ENCODE measurements around the gene RPGRIP1L.
"Not testable (repeated sequence)": the region's sequence is repeated elsewhere in the genome, so short reads cannot be mapped to it uniquely, and the experiment has no call there.

The RPGRIP1L gene

GRCh38 chr16:53711390-53711789 is 7.7 kb upstream of the RPGRIP1L start:
- no peaks in the 10 kb centered on the region for H3K27me3 ChIP-seq (replicated peaks)
- no peak overlapping the region for H3K4me3 ChIP-seq (ENCODE audit: low read depth, low read length)
- DNase-seq = no peak
- TF ChIP-seq CTCF (IDR thresholded peaks at IDR 0.05; ENCODE audit: low read depth, low read length, missing control alignments) = no peak
- in situ Hi-C loops (cut with HindIII; ENCODE audit: low pct_ligation_motif_present, low sequenced_read_pairs) = no loop called here
- no peaks in the 10 kb centered on the region for H3K36me3 ChIP-seq (replicated peaks)
- H3K27ac ChIP-seq = no peak overlapping the region

GRCh38 chr16:53708490-53708889 is 4.8 kb upstream of the RPGRIP1L start:
- H3K4me3 ChIP-seq (ENCODE audit: low read depth, low read length) = no peak overlapping the region
- no peaks in the 10 kb centered on the region for H3K27me3 ChIP-seq (replicated peaks)
- no peaks in the 10 kb centered on the region for H3K36me3 ChIP-seq (replicated peaks)
- no peak for DNase-seq
- no peak for TF ChIP-seq CTCF (IDR thresholded peaks at IDR 0.05; ENCODE audit: low read depth, low read length, missing control alignments)
- no peak overlapping the region for H3K27ac ChIP-seq
- in situ Hi-C loops (cut with HindIII; ENCODE audit: low pct_ligation_motif_present, low sequenced_read_pairs) = no loop called here

- no peak for DNase-seq
- Histone ChIP-seq H3K27me3 (replicated peaks) (no peaks in the 10 kb centered on the region), H3K36me3 (replicated peaks) (no peaks in the 10 kb centered on the region), H3K4me3 (ENCODE audit: low read depth, low read length) (no peak overlapping the region), H3K27ac (no peak overlapping the region)
- no peak for TF ChIP-seq CTCF (IDR thresholded peaks at IDR 0.05; ENCODE audit: low read depth, low read length, missing control alignments)
- in situ Hi-C loops (cut with HindIII; ENCODE audit: low pct_ligation_motif_present, low sequenced_read_pairs) = no loop called here
Observed at GRCh38 chr16:53707671-53708070, 4.0 kb upstream of the RPGRIP1L start.

DNA sequence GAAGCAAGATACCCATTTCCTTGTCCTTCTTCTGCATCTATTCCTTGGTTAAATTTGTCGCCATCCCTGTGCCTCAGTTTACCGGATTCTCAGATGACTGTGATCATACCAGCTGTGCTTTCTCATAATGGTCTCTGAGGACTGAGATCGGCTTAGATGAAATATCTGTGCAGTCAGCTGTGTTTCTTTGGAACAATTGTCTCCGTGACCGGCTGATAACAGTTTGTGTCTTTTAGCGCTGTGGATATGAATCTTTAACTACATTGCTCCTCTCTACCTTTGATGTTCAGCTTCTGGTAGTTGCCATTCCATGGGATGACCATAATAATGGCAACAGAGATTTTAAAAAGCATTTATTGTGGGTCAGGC is 770 bp upstream of the RPGRIP1L start:
- no peak for TF ChIP-seq CTCF (IDR thresholded peaks at IDR 0.05; ENCODE audit: low read depth, low read length, missing control alignments)
- Histone ChIP-seq H3K36me3 (replicated peaks) (no peaks in the 10 kb centered on the region), H3K27ac (peak overlapping the region; percentile 47), H3K27me3 (replicated peaks) (no peaks in the 10 kb centered on the region), H3K4me3 (ENCODE audit: low read depth, low read length) (peak overlapping the region; percentile 91)
- no peak for DNase-seq
- in situ Hi-C loops (cut with HindIII; ENCODE audit: low pct_ligation_motif_present, low sequenced_read_pairs) = no loop called here

GRCh38 chr16:53698271-53698670 is 5.4 kb downstream of the RPGRIP1L start:
- H3K36me3 ChIP-seq (replicated peaks); H3K27me3 ChIP-seq (replicated peaks); H3K4me3 ChIP-seq (ENCODE audit: low read depth, low read length); in situ Hi-C loops (cut with HindIII; ENCODE audit: low pct_ligation_motif_present, low sequenced_read_pairs); DNase-seq; H3K27ac ChIP-seq: not testable (repeated sequence)

DNA sequence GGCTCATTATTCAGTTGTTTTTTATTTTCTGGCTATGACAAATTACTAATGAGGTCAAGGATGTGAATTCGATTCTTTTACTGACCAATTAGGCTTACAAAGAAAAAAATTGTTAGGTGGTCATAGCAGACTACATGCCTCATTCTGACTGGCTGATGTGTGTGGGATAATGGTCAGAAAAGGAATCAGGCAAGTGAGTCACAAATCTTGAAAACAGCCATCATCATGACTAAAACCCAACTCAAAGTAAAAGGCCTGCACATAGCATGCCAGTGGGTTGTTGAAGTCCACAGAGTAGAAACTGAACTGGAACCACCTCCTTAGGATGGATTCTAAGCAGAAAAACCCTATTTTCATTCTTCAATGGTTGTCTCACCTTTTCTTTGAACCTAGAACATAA is 8.6 kb downstream of the RPGRIP1L start:
- Histone ChIP-seq H3K27ac (peak overlapping the region; percentile 48), H3K4me3 (ENCODE audit: low read depth, low read length) (no peak overlapping the region), H3K36me3 (replicated peaks) (peaks cover 4% of the 10 kb centered on the region), H3K27me3 (replicated peaks) (no peaks in the 10 kb centered on the region)
- TF ChIP-seq CTCF (IDR thresholded peaks at IDR 0.05; ENCODE audit: low read depth, low read length, missing control alignments) = no peak
- peak; percentile 68 for DNase-seq
- in situ Hi-C loops (cut with HindIII; ENCODE audit: low pct_ligation_motif_present, low sequenced_read_pairs) = no loop called here
